Dedifferentiated amniotic fluid mesenchymal stem cell (primary cell): ENCODE measurements around the gene CDKL1.
A peak's percentile ranks its signal among the peaks of the same experiment; 100 is the strongest.
"Not testable (repeated sequence)": the region's sequence is repeated elsewhere in the genome, so short reads cannot be mapped to it uniquely, and the experiment has no call there.

Experiments used
- DNase-seq: peaks from one replicate; pipeline ENCODE4 v3.0.0-alpha.2; 2016; ENCODE audit errors: extremely low spot score

The CDKL1 gene

DNA sequence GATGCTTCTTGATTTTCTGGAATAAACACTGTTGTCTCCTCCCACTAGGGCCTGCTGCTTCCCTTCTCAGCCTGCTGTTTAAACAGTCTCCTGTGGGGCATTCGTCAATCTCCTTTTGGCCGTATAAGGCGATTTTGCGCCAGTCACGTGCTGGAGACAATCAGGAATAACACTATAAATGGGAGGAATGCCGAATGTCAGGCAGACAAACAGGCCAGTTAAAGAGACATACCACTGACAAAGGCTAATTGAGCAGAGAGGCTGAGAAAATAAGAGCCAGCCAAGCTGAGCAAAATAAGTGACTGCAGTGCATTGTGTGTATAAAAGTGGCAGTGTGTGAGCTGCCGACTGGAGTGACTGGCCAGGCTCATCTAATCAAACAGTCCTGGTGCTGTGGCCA, 61.3 kb downstream of the CDKL1 start:
- DNase-seq, result no peak

DNA sequence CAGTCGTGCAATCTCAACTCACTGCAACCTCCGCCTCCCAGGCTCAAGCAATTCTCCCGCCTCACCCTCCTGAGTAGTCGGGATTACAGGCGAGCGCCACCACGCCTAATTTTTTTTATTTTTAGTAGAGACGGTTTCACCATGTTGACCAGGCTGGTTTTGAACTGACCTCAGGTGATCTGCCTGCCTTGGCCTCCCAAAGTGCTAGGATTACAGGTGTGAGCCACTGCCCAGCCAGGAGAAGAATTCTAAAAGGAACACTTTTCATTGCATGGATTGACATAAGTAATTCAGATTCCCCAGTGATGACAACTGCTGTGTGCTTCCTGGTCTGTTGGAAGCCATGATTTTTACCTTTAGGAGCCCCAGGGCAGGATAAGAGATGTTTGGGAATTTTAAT, 62.5 kb downstream of the CDKL1 start:
- DNase-seq, result no peak

DNA sequence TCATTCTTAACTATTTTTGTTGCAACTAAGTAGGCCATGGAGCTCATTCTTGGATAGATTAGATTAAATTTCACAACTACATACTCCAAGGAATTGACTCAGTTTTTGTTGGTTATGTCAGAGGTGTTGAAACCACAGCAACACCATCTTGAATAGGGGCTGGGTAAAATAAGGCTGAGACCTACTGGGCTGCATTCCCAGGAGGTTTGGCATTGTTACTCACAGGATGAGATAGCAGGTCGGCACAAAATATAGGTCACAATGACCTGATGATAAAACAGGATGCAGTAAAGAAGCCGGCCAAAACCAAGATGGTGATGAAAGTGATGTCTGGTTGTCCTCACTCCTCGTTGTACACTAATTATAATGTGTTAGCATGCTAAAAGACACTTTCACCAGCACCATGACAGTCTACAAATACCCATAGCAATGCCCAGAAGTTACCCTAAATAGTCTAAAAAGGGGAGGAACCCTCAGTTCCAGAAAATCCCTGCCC, 63.6 kb downstream of the CDKL1 start:
- no peak for DNase-seq

DNA sequence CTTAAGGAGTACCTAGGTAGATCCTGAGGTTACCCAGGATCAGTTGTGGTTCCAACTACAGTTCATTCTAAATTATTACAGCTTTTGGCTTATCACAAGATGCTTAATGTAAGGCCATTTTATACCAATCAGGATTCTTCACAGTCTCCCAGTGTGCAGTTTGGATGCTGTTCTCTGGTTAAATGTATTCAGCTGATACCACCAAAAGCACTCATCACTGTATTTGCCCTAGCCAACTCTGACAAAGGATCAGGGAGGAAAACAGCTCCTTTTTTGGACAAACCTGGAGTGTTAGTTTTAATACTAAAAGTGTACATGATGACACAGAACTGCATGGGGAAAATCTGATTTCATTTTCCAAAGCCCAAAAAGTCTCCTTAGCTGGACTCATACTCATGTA, 65.1 kb downstream of the CDKL1 start:
- DNase-seq, result no peak

DNA sequence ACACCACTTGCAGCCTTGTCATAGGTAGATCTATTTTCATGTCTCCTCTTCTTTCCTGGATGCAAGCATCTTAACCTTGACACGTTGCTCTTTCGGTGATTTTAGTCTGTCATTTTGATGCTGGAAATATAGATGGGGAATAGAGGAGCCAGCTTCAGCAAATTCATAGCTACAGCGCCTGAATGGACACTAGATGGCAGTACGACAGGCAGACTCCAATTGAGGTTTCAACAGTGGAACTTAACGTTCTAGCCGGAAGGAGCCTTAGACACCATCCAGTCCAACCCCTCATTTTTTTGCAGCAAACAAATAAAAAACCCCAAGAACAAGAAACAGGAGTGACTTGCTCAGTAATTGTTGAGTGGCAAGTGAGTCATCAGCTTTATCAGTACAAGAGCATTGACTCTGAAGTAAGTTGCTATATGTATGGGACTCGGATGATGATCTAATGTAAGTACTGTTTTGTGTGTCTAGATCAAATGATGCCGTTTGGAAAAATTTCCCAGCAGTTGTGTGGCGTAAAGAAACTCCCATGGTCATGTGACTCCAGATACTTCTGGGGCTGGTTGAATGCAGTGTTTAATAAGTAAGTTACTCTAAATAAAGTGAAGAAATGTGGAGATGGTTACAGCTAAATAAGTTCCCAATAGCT, 75.5 kb downstream of the CDKL1 start:
- DNase-seq, result peak; percentile 93

DNA sequence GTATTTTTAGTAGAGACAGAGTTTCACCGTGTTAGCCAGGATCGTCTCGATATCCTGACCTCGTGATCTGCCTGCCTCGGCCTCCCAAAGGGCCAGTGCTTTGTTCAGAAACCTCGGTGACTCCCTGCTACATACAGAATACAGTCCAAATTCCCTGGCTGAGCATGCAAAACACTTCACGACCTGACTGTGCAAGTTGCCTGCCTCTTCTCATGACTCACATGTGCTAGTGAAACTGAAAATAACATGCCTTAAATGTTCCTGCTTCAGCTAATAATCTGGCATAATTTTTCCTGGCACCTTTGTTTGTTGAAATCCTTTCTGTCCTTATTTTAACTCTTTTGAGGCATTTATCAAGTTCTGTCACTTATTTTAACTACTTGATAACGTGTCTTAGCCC, 76.4 kb downstream of the CDKL1 start:
- DNase-seq, result no peak

DNA sequence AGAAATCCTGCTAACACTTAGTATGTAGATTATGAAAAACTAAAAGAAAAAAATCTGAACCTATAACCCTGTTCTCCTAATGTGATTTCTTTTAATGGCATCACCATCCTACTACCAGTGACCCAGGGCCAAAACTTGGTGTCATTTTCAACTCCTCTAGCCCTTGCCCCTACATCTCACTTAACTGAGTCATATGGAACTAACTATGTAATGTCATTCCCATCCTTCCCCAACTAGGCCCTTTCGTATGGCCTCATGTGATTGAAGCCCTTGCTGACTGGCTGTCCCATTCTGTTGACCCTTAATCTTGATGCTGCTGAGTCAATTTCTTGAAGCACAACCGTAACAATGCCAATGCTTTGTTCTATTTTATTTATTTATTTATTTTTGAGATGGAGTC, 77.0 kb downstream of the CDKL1 start:
- no peak for DNase-seq

DNA sequence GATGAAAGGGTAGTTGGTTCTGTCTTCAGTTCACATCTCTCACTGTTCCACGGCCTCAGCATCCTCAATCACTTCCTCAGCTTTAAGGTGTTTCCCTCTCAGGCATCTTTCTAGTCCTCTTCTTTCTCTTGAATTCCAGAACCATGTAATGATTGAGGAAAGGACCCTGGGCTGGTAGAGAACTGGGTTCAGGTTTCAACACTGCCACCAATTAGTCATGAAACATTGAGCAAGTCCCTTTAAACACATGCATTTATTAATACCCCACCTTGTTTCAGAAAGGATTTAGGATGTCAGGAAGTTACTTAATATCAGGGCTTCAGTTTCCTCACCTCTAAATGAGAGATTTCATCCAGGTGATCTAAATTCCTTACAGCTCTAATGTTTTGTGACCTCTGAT, 77.4 kb downstream of the CDKL1 start:
- DNase-seq, result no peak

DNA sequence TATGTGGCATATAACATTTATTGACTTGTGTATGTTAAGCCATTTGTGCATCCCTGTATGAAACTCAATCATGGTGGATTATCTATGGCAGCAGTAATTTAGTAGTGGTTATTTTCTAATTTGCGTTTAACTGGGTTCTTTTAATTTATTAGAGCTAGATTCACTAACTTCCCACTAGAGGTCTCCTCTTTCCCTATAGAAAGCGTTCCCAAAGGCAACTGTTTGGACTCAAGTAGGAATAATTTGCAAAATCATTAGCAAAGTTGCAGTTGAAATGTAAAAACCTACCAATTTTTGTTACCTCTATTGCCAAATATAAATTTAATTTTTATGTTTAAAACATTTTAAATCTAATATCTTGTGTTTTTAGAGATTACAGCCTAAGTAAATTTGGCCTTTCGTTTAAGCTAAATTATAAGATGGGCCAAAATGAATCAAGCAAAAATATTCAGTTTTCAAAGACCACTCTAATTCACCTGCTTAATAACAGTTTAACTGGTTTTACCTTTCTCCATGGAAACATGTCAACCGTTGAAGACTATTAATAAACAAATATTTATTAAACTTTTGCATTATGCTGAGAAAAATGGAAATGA, 78.6 kb downstream of the CDKL1 start:
- peak; percentile 44 for DNase-seq

DNA sequence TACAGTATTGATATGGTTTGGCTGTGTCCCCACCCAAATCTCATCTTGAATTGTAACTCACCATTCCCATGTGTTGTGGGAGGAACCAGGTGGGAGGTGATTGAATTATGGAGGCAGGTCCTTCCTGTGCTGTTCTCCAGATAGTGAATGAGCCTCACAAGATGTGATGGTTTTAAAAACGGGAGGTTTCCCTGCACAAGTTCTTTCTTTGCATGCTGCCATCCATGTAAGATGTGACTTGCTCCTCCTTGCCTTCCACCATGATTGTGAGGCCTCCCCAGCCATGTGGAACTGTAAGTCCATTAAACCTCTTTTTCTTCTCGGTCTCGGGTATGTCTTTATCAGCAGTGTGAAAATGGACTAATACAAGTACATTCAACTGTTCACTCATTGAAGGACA, 82.6 kb downstream of the CDKL1 start:
- not testable (repeated sequence) for DNase-seq

DNA sequence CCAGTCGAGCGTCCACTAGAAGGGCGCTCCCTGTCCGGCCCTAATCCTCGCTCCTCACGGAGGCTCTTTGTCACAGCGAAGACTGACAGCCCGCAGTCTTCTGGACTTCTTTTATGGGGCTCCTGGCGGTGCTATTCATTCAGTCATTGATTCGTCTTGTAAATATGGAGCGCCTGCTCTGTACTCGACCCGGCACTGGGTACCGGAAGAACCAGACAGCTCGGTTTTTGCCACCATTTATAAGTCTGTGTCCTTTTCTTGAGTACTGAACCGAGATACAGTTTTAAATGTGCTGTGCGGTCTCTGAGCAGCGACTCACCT, 84.0 kb downstream of the CDKL1 start:
- no peak for DNase-seq

DNA sequence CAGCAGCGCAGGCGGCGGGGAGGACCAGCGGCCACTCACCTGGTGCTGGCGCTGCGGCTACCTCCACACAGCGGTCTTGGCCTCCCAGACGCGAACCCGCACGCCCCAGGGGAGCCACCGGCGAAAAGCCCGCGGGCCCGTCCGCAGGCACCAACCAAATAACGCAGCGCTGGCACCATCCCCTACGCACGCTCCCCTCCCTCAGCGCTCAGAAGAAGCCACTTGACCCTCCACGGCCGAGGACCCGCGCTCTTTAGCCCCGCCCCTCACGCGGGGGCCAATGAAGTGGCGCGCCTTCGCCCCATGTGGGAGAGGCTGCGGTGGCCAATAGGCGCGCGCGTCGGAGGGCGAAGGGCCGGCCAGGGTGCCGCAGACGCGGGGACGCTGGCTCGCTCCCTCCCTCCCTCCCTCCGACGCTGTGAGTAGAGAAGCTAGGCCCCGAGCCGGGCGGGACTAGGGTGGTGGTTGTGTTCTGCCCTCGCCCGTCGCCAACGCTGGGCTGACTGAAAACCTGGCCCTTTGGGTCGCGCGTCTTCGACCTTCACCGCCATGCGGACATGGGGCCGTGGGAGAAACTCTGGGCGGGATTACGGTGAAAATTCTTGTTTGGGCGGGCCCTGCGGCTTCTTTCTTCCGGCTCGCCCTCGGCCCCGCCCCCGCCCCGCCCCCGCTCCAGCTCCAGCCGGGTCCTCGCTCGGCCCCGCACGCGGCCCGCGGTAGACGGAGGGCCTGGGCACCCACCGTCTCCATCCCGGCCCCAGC, 84.5 kb downstream of the CDKL1 start, which contains the start of the genes DMAC2L and L2HGDH:
Gene DMAC2L, plus strand, starts transcription at position 353 of the 762 bp plus-strand sequence. CDS start 9,164 bp downstream, outside the sequence.
Gene L2HGDH, minus strand, starts transcription at position 258 of the 762 bp plus-strand sequence. Its CDS starts 79 bp downstream, at position 179.
- DNase-seq, result peak; percentile 92

DNA sequence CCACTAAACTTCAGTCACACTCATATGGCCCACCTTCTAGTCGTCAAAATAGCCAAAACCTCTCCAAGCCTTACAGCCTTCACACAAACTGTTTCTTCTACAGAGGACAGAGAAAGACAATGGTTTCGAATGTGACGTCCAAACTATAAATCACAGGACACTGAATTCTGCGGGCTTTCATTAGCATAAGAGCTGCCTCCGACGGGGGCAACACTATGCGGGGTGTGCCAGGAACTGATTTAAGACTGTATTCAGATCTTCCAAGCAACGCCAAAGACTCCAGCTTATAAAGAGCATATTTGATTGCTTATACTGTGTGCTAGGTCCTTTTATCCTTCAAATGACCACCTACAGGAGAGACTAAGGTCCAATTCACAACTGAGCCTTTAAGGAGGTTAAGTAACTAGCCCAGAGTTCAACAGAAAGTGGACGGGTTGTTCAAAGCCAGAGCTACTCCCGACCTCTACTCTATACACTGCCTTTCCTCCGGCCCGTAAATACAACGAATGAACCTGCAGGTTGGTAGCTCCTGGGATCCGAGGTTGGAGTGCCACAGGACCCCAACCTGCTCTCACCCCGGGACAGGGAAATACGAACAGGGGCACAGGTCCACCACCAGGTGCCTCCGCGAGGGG, 85.2 kb downstream of the CDKL1 start:
- DNase-seq, result no peak

DNA sequence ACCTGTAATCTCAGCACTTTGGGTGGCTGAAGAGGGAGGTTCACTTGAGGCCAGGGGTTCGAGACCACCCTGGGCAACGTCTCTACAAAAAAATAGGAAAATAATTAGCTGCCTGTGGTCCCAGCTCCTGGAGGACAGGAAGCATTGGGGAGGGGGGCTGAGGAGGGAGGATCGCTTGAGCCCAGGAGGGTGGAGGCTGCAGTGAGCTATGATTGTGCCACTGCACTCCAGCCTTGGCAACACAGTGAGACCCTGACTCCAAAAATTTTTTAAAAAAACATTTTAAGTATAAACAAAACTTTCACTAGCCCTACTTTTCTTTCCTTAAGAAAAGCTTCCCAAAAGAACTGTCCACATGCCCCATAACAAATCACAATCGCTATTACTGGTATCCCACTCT, 86.2 kb downstream of the CDKL1 start:
- no peak for DNase-seq

DNA sequence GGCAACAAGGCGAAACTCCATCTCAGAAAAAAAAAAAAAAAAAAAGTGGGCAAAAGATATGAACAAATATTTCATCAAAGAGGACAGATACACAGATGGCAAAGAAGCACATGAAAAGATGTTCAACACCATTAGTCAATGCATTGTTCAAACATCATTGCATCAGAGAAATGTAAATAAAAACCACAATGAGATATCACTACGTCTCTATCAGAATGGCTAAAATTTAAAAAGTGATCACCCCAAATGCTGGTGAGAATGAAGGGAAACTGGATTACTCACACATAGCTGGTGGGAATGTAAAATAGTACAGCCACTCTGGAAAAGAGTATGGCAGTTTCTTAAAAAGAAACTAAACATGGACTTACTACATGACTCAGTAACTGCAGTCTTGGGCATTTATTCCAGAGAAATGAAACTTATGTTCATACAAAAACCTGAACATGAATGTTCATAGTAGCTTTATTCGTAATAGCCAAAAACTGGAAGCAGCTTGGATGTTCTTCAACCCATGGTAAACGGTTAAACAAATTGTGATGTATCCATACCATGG, 88.2 kb downstream of the CDKL1 start:
- DNase-seq, result no peak

DNA sequence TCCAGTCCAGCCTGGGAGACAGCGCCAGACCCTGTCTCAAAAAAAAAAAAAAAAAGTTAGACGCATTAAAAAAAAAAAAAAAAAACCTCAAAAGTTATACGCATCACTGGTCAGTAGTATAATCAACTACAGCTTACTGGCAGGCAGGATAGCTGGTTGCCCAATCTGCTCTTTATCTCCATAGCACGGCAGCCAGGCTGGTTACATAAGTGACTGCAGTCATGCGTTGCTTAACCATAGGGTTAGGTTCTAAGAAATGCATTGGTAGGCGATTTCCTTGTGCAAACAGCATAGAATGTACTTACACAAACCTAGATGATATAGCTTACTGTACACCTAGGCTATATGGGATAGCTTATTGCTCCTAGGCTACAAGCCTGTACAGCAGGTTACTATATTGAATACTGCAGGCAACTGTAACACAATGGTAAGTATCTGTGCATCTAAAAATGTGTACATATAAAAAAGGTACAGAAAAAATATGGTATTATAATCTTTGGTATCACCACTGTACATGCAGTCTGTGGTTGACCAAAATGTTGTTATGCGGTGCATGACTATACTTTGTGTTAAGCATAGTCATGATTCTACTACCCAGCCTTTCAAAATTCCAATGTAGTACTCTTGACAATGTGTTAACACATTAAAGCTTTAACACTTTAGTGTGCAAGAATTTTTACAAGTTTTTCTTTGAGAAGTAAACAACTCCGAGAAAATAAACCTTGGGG, 92.8 kb downstream of the CDKL1 start:
- DNase-seq, result no peak

DNA sequence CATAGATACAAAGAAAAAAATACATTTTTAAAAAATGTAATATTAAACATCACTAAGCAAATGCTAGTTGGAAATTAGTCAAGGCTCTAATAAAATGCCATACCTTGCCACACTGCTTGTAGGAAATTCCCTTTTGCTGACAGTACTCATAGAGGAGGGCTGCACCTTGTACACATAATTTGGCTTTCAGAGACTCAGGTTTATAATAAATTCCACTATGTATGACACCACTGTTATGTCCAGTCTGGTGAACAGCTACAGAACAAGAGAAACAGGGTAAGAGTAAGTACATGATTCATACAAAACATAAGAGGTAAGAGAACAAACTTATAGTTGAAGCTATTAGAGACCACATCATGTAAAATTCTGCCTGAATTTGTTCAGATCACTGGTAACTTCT, 94.8 kb downstream of the CDKL1 start:
- no peak for DNase-seq

DNA sequence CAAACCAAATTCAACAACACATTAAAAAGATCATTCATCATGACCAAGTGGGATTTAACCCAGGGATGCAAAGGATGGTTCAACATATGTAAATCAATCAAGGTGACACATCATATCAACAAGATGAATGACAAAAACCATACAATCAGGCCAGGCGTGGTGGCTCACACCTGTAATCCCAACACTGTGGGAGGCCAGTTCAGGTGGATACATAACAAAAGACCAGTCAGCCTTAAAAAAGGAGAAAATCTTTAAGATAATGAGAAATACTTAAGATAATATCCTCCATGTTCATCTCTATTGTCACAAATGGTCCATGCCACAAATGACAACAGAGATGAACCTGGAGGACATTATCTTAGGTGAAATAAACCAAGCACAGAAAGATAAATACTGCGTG, 97.1 kb downstream of the CDKL1 start:
- DNase-seq, result no peak

DNA sequence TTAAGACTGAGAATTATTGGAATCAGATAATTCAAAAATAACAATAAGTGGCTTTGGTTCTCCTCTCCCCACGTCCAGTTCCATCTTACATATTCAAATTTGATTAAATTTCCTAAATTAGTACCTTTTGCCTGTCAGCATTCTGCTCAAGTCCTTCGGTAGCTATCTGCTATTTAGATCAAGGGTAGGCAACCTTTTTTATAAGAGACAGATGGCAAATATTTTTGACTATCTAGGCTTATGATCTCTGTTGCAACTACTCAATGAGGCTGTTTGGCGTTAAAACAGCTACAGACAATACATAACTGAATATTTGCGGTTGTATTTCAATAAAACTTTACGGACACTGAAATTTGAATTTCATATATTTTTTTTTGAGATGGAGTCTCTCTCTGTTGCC, 106.4 kb downstream of the CDKL1 start:
- no peak for DNase-seq

DNA sequence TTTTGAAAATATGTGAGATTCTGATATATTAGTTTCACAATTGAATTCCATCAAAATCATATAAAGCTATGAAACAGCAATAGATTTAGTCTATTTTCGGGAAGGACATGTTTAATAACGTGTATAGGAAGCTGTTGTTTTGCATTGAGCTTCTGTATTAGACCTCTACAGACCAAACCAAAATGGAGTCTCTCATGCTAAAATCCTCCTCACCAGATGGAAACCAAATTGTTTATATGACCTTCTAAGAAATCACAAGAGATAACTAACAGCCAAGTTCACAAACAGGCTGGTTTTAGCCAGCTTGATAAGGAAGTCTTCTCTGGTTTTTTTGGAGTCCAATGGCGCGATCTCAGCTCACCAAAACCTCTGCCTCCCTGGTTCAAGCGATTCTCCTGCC, 108.5 kb downstream of the CDKL1 start:
- no peak for DNase-seq

DNA sequence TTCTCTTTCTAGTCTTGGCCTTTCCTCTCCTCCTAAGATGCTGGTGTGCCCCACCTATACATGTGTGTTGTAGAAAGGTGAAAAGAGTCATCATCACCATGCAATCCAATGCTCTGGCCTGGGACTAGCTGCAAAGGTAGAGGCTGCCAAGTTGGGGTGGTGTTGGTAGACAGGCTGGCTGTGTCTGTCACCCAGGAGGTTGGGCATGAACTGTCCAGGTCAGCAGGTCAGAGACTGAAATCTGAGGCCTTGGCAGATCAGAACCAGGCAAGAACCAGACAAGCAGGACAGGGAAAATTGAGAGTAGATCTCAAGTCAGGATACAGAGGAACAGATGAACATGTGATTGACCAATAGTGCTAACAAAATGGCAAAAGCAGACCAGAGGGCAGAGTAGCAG, 110.8 kb downstream of the CDKL1 start:
- DNase-seq, result no peak
